Measurements from ENCODE around the gene ZNF112.

ZNF112 gene

GRCh38 chr19:44305457-44305856 lies 51.0 kb downstream of the ZNF112 start:
- Histone ChIP-seq H4K20me1 (ENCODE audit: insufficient read depth, low read length, poor library complexity, severe bottlenecking) (no peaks in the 10 kb centered on the region), H3K79me2 (ENCODE audit: insufficient read depth, low read length) (peaks cover 14% of the 10 kb centered on the region), H3K36me3 (ENCODE audit: insufficient read depth, low read length) (no peaks in the 10 kb centered on the region), H3K4me2 (ENCODE audit: low read depth, low read length, poor library complexity, severe bottlenecking) (peak overlapping the region; percentile 94), H3K9me2 (replicated peaks; ENCODE audit: low read depth, low read length) (no peaks in the 10 kb centered on the region), H3F3A (ENCODE audit: low read depth) (no peaks in the 10 kb centered on the region), H3K4me1 (ENCODE audit: insufficient read depth, low read length, poor library complexity, severe bottlenecking) (peaks cover 14% of the 10 kb centered on the region), H3K27me3 (ENCODE audit: insufficient read depth, low read length, poor library complexity, severe bottlenecking) (no peaks in the 10 kb centered on the region), H2AFZ (ENCODE audit: low read length) (peak overlapping the region; percentile 91), H3K9ac (ENCODE audit: low read depth, low read length, poor library complexity, severe bottlenecking) (no peak overlapping the region), H3K4me3 (ENCODE audit: low read length, poor library complexity, severe bottlenecking) (peak overlapping the region; percentile 91), H3K9me3 (ENCODE audit: insufficient read depth, low read depth, low read length) (no peaks in the 10 kb centered on the region)
- TF ChIP-seq EZH2phosphoT487 (IDR thresholded peaks at IDR 0.05; ENCODE audit: borderline replicate concordance), result no peak
- TF ChIP-seq CTCF (conservative IDR thresholded peaks at IDR 0.05; ENCODE audit: low read length), result no peak

- Histone ChIP-seq H3F3A (ENCODE audit: low read depth) (no peaks in the 10 kb centered on the region), H3K4me1 (ENCODE audit: insufficient read depth, low read length, poor library complexity, severe bottlenecking) (peaks cover 14% of the 10 kb centered on the region), H3K4me2 (ENCODE audit: low read depth, low read length, poor library complexity, severe bottlenecking) (peak within 1 kb of the TSS; percentile 94), H3K9ac (ENCODE audit: low read depth, low read length, poor library complexity, severe bottlenecking) (peak within 1 kb of the TSS; percentile 75), H3K9me3 (ENCODE audit: insufficient read depth, low read depth, low read length) (no peaks in the 10 kb centered on the region), H3K9me2 (replicated peaks; ENCODE audit: low read depth, low read length) (no peaks in the 10 kb centered on the region), H3K4me3 (ENCODE audit: low read length, poor library complexity, severe bottlenecking) (peak within 1 kb of the TSS; percentile 91), H2AFZ (ENCODE audit: low read length) (peak within 1 kb of the TSS; percentile 91), H3K36me3 (ENCODE audit: insufficient read depth, low read length) (no peaks in the 10 kb centered on the region; the same call in 1 of the 2 replicates), H3K79me2 (ENCODE audit: insufficient read depth, low read length) (peaks cover 14% of the 10 kb centered on the region), H4K20me1 (ENCODE audit: insufficient read depth, low read length, poor library complexity, severe bottlenecking) (no peaks in the 10 kb centered on the region), H3K27me3 (ENCODE audit: insufficient read depth, low read length, poor library complexity, severe bottlenecking) (no peaks in the 10 kb centered on the region)
- no peak for TF ChIP-seq EZH2phosphoT487 (IDR thresholded peaks at IDR 0.05; ENCODE audit: borderline replicate concordance)
- no peak for TF ChIP-seq CTCF (conservative IDR thresholded peaks at IDR 0.05; ENCODE audit: low read length)
These were observed 51.8 kb downstream of the ZNF112 start, which contains the start of gene ZNF235 for GRCh38 chr19:44304659-44305193. ZNF235 (minus strand) TSS chr19:44305025; CDS start chr19:44303404, 1,621 bp downstream.

- no peak for TF ChIP-seq CTCF (conservative IDR thresholded peaks at IDR 0.05; ENCODE audit: low read length)
- TF ChIP-seq EZH2phosphoT487 (IDR thresholded peaks at IDR 0.05; ENCODE audit: borderline replicate concordance), result no peak
- Histone ChIP-seq H3K9ac (ENCODE audit: low read depth, low read length, poor library complexity, severe bottlenecking) (peak overlapping the region; percentile 75), H3F3A (ENCODE audit: low read depth) (no peaks in the 10 kb centered on the region), H3K27me3 (ENCODE audit: insufficient read depth, low read length, poor library complexity, severe bottlenecking) (no peaks in the 10 kb centered on the region), H3K36me3 (ENCODE audit: insufficient read depth, low read length) (peaks cover 2% of the 10 kb centered on the region; the same call in 1 of the 2 replicates), H4K20me1 (ENCODE audit: insufficient read depth, low read length, poor library complexity, severe bottlenecking) (no peaks in the 10 kb centered on the region), H3K9me2 (replicated peaks; ENCODE audit: low read depth, low read length) (no peaks in the 10 kb centered on the region), H3K4me1 (ENCODE audit: insufficient read depth, low read length, poor library complexity, severe bottlenecking) (peaks cover 14% of the 10 kb centered on the region), H3K9me3 (ENCODE audit: insufficient read depth, low read depth, low read length) (no peaks in the 10 kb centered on the region), H3K4me3 (ENCODE audit: low read length, poor library complexity, severe bottlenecking) (peak overlapping the region; percentile 91), H3K4me2 (ENCODE audit: low read depth, low read length, poor library complexity, severe bottlenecking) (peak overlapping the region; percentile 94), H3K79me2 (ENCODE audit: insufficient read depth, low read length) (peaks cover 14% of the 10 kb centered on the region), H2AFZ (ENCODE audit: low read length) (peak overlapping the region; percentile 91)
These were observed 52.4 kb downstream of the ZNF112 start for GRCh38 chr19:44303976-44304568.

All from Loucy (cell line).